Calu3 (cell line): Measurements from ENCODE around the gene BCOR. TPM values are rescaled to one million over a fixed set of nuclear protein-coding genes. Genes with fewer than 3 reads are reported as not detected.

Experiments used
- BruUV-seq: library from RNA; stranded (reverse); fragments of 400-500 nt; replicated peaks from 2 replicates; lab custom pipeline; 2021; lab: Mats Ljungman, UMichigan
- CTCF ChIA-PET: fragments of 300-600 bp; sonication (Branson Sonifier 250); formaldehyde crosslinking; loops from one replicate; lab custom pipeline; 2022; ENCODE audit warnings: antibody characterized with exemption; lab: Charles Lee
- DNase-seq: peaks from one replicate; pipeline ENCODE4 v3.0.0; 2022
- H3K27ac Mint-ChIP-seq: one replicate; pipeline ENCODE4 v1.8.0; 2022; ENCODE audit warnings: mixed read lengths; ENCODE audit not compliant: unreplicated experiment
- H3K27me3 Mint-ChIP-seq: one replicate; pipeline ENCODE4 v1.8.0; 2022; ENCODE audit warnings: mixed read lengths; ENCODE audit not compliant: unreplicated experiment
- H3K36me3 Mint-ChIP-seq: one replicate; pipeline ENCODE4 v1.8.0; 2022; ENCODE audit warnings: mild to moderate bottlenecking, moderate library complexity, mixed read lengths; ENCODE audit not compliant: insufficient read depth, unreplicated experiment
- H3K4me1 Mint-ChIP-seq: one replicate; pipeline ENCODE4 v1.8.0; 2022; ENCODE audit warnings: mild to moderate bottlenecking, low read depth, mixed read lengths; ENCODE audit not compliant: unreplicated experiment
- H3K4me3 Mint-ChIP-seq: one replicate; pipeline ENCODE4 v1.8.0; 2022; ENCODE audit warnings: mild to moderate bottlenecking, low read depth, moderate library complexity, mixed read lengths; ENCODE audit not compliant: unreplicated experiment
- H3K9me3 Mint-ChIP-seq: one replicate; pipeline ENCODE4 v1.8.0; 2022; ENCODE audit warnings: low read depth, mixed read lengths; ENCODE audit not compliant: unreplicated experiment
- intact Hi-C: fragments of 100-400 bp; cut with micrococcal nuclease; formaldehyde crosslinking; loops from one replicate; pipeline ENCODE4 v1.10.0; 2022; ENCODE audit not compliant: unreplicated experiment
- total RNA-seq: library from RNA; stranded (reverse); gene quantifications from 2 replicates; pipeline ENCODE4 v1.2.3, GENCODE V29; 2022
- TF ChIP-seq, protein P1 (sequence below): fragments of 200-600 bp; IDR thresholded peaks from one replicate; pipeline ENCODE4 v1.8.0; 2022; ENCODE audit warnings: antibody characterized with exemption; ENCODE audit not compliant: unreplicated experiment

BCOR gene
- total RNA-seq, 1 experiment from 2014 or later, result 21.1 TPM

GRCh38 chrX:40003428-40004245, 94.1 kb downstream of the BCOR start:
- CTCF ChIA-PET, result no interaction called here
- BruUV-seq, result no TSS peak
- Mint-ChIP-seq H3K27ac (no peak overlapping the region), H3K27me3 (peaks cover 46% of the 10 kb centered on the region), H3K36me3 (no peaks in the 10 kb centered on the region), H3K4me1 (no peaks in the 10 kb centered on the region), H3K4me3 (no peak overlapping the region), H3K9me3 (peaks cover 2% of the 10 kb centered on the region)
- intact Hi-C loops, result no loop called here
- TF ChIP-seq, protein P1, sequence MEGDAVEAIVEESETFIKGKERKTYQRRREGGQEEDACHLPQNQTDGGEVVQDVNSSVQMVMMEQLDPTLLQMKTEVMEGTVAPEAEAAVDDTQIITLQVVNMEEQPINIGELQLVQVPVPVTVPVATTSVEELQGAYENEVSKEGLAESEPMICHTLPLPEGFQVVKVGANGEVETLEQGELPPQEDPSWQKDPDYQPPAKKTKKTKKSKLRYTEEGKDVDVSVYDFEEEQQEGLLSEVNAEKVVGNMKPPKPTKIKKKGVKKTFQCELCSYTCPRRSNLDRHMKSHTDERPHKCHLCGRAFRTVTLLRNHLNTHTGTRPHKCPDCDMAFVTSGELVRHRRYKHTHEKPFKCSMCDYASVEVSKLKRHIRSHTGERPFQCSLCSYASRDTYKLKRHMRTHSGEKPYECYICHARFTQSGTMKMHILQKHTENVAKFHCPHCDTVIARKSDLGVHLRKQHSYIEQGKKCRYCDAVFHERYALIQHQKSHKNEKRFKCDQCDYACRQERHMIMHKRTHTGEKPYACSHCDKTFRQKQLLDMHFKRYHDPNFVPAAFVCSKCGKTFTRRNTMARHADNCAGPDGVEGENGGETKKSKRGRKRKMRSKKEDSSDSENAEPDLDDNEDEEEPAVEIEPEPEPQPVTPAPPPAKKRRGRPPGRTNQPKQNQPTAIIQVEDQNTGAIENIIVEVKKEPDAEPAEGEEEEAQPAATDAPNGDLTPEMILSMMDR, result no peak
- DNase-seq, result no peak

GRCh38 chrX:40003071-40003427, 94.7 kb downstream of the BCOR start:
- Mint-ChIP-seq H3K4me3 (no peak overlapping the region), H3K27ac (no peak overlapping the region), H3K27me3 (peaks cover 45% of the 10 kb centered on the region), H3K36me3 (no peaks in the 10 kb centered on the region), H3K4me1 (no peaks in the 10 kb centered on the region), H3K9me3 (peaks cover 2% of the 10 kb centered on the region)
- DNase-seq, result no peak
- intact Hi-C loops, result no loop called here
- BruUV-seq, result no TSS peak
- CTCF ChIA-PET, result no interaction called here
- TF ChIP-seq, protein P1, result no peak
